Measurements from ENCODE around the gene SPOCD1. TPM values are rescaled to one million over a fixed set of nuclear protein-coding genes. Genes with fewer than 3 reads are reported as not detected.
"Not testable (repeated sequence)": the region's sequence is repeated elsewhere in the genome, so short reads cannot be mapped to it uniquely, and the experiment has no call there.

SPOCD1 gene
- total and polyA plus RNA-seq, 4 donors, result under 0.01 to 0.19 (median 0.12) TPM; not detected in 1

- WGBS, result 97% methylated on average over 1 of the region's 1 CpG
- Histone ChIP-seq H3K27me3 (ENCODE audit: control insufficient read depth in 4 of 4, insufficient read depth in 4 of 4, low read length in 3 of 4) (no peaks in the 10 kb centered on the region), H3K27ac (ENCODE audit: low read depth in 1 of 2, low read length in 2 of 2) (no peak overlapping the region), H3K36me3 (ENCODE audit: control insufficient read depth in 4 of 4, insufficient read depth in 3 of 4, low read depth in 1 of 4, low read length in 3 of 4) (no peaks in the 10 kb centered on the region), H3K9ac (ENCODE audit: low read depth in 1 of 2, low read length in 2 of 2) (no peak overlapping the region), H3K4me3 (ENCODE audit: low read depth in 1 of 3, low read length in 3 of 3) (no peak overlapping the region), H3K9me3 (ENCODE audit: control insufficient read depth in 4 of 4, low read length in 3 of 4) (no peaks in the 10 kb centered on the region), H3K4me1 (ENCODE audit: control insufficient read depth in 4 of 4, insufficient read depth in 4 of 4, low read length in 3 of 4) (no peaks in the 10 kb centered on the region)
- no peak for TF ChIP-seq ATF3 (IDR thresholded peaks at IDR 0.05)
- TF ChIP-seq REST (IDR thresholded peaks at IDR 0.05), result no peak
- no peak for TF ChIP-seq NR2F2 (IDR thresholded peaks at IDR 0.05)
- TF ChIP-seq RXRA (IDR thresholded peaks at IDR 0.05), result no peak
- TF ChIP-seq HNF4A (conservative IDR thresholded peaks at IDR 0.05), result no peak
- no peak for TF ChIP-seq TAF1 (conservative IDR thresholded peaks at IDR 0.05)
- DNase-seq (ENCODE audit: low spot score), result no peak
These were observed 2.4 kb upstream of the SPOCD1 start for GRCh38 chr1:31818206-31818605.

- not testable (repeated sequence) for H3K9me3 ChIP-seq (ENCODE audit: control insufficient read depth in 4 of 4, low read length in 3 of 4); H3K27ac ChIP-seq (ENCODE audit: low read depth in 1 of 2, low read length in 2 of 2); H3K27me3 ChIP-seq (ENCODE audit: control insufficient read depth in 4 of 4, insufficient read depth in 4 of 4, low read length in 3 of 4); H3K36me3 ChIP-seq (ENCODE audit: control insufficient read depth in 4 of 4, insufficient read depth in 3 of 4, low read depth in 1 of 4, low read length in 3 of 4); H3K9ac ChIP-seq (ENCODE audit: low read depth in 1 of 2, low read length in 2 of 2); DNase-seq (ENCODE audit: low spot score); H3K4me1 ChIP-seq (ENCODE audit: control insufficient read depth in 4 of 4, insufficient read depth in 4 of 4, low read length in 3 of 4); H3K4me3 ChIP-seq (ENCODE audit: low read depth in 1 of 3, low read length in 3 of 3)
- 88% methylated on average over 8 of the region's 8 CpGs for WGBS
These were observed 1.1 kb upstream of the SPOCD1 start for GRCh38 chr1:31816947-31817346.

GRCh38 chr1:31816501-31816900 is 679 bp upstream of the SPOCD1 start:
- not testable (repeated sequence) for H3K36me3 ChIP-seq (ENCODE audit: control insufficient read depth in 4 of 4, insufficient read depth in 3 of 4, low read depth in 1 of 4, low read length in 3 of 4); H3K4me1 ChIP-seq (ENCODE audit: control insufficient read depth in 4 of 4, insufficient read depth in 4 of 4, low read length in 3 of 4); H3K9ac ChIP-seq (ENCODE audit: low read depth in 1 of 2, low read length in 2 of 2); H3K27ac ChIP-seq (ENCODE audit: low read depth in 1 of 2, low read length in 2 of 2); H3K4me3 ChIP-seq (ENCODE audit: low read depth in 1 of 3, low read length in 3 of 3); H3K27me3 ChIP-seq (ENCODE audit: control insufficient read depth in 4 of 4, insufficient read depth in 4 of 4, low read length in 3 of 4); DNase-seq (ENCODE audit: low spot score); H3K9me3 ChIP-seq (ENCODE audit: control insufficient read depth in 4 of 4, low read length in 3 of 4)
- 97% methylated on average over 3 of the region's 3 CpGs for WGBS

- Histone ChIP-seq H3K27ac (ENCODE audit: low read depth in 1 of 2, low read length in 2 of 2) (no peak overlapping the region), H3K9ac (ENCODE audit: low read depth in 1 of 2, low read length in 2 of 2) (no peak overlapping the region), H3K36me3 (ENCODE audit: control insufficient read depth in 4 of 4, insufficient read depth in 3 of 4, low read depth in 1 of 4, low read length in 3 of 4) (no peaks in the 10 kb centered on the region), H3K4me1 (ENCODE audit: control insufficient read depth in 4 of 4, insufficient read depth in 4 of 4, low read length in 3 of 4) (no peaks in the 10 kb centered on the region), H3K4me3 (ENCODE audit: low read depth in 1 of 3, low read length in 3 of 3) (no peak overlapping the region), H3K27me3 (ENCODE audit: control insufficient read depth in 4 of 4, insufficient read depth in 4 of 4, low read length in 3 of 4) (no peaks in the 10 kb centered on the region), H3K9me3 (ENCODE audit: control insufficient read depth in 4 of 4, low read length in 3 of 4) (no peaks in the 10 kb centered on the region)
- WGBS, result 92% methylated on average over 7 of the region's 7 CpGs
- no peak for TF ChIP-seq YY1 (IDR thresholded peaks at IDR 0.05)
- TF ChIP-seq JUND (IDR thresholded peaks at IDR 0.05), result no peak
- no peak for TF ChIP-seq NR2F2 (IDR thresholded peaks at IDR 0.05)
- TF ChIP-seq HNF4G (IDR thresholded peaks at IDR 0.05), result no peak
- TF ChIP-seq HNF4A (conservative IDR thresholded peaks at IDR 0.05), result no peak
- TF ChIP-seq REST (IDR thresholded peaks at IDR 0.05), result no peak
- no peak for TF ChIP-seq FOXA2 (IDR thresholded peaks at IDR 0.05)
- TF ChIP-seq ZBTB33 (IDR thresholded peaks at IDR 0.05), result no peak
- no peak for TF ChIP-seq TAF1 (conservative IDR thresholded peaks at IDR 0.05)
- TF ChIP-seq ATF3 (IDR thresholded peaks at IDR 0.05), result no peak
- TF ChIP-seq FOXA1 (IDR thresholded peaks at IDR 0.05), result no peak
- no peak for TF ChIP-seq MAX (IDR thresholded peaks at IDR 0.05)
- DNase-seq (ENCODE audit: low spot score), result no peak
These were observed 546 bp downstream of the SPOCD1 start for GRCh38 chr1:31815307-31815645.

Measured in liver (tissue), 9 donors.